T-helper 1 cell treated with Interleukin-12 subunit alpha and Interleukin-12 subunit beta and Interleukin-4 antibody, amounts not matched to agents 30 μg/mL and 1 μg/mL, for 36 hours (primary cell): ENCODE measurements around the gene LDHD.

Experiments used
- H3K27ac Mint-ChIP-seq: one replicate; pipeline ENCODE4 v1.8.0; 2021; ENCODE audit warnings: mild to moderate bottlenecking, mixed read lengths
- H3K27me3 Mint-ChIP-seq: one replicate; pipeline ENCODE4 v1.8.0; 2021; ENCODE audit warnings: low read depth, mixed read lengths
- H3K36me3 Mint-ChIP-seq: one replicate; pipeline ENCODE4 v1.8.0; 2021; ENCODE audit warnings: low read depth, mixed read lengths
- H3K4me1 Mint-ChIP-seq: one replicate; pipeline ENCODE4 v1.8.0; 2021; ENCODE audit warnings: low read depth, mixed read lengths
- H3K4me3 Mint-ChIP-seq: one replicate; pipeline ENCODE4 v1.8.0; 2021; ENCODE audit warnings: mild to moderate bottlenecking, moderate library complexity, mixed read lengths
- H3K9me3 Mint-ChIP-seq: one replicate; pipeline ENCODE4 v1.8.0; 2021; ENCODE audit warnings: mixed read lengths

The LDHD gene

GRCh38 chr16:75127713-75128415, 11.3 kb upstream of the LDHD start:
- H3K9me3 Mint-ChIP-seq, result peaks cover 9% of the 10 kb centered on the region
- H3K4me1 Mint-ChIP-seq, result peaks cover 6% of the 10 kb centered on the region

DNA sequence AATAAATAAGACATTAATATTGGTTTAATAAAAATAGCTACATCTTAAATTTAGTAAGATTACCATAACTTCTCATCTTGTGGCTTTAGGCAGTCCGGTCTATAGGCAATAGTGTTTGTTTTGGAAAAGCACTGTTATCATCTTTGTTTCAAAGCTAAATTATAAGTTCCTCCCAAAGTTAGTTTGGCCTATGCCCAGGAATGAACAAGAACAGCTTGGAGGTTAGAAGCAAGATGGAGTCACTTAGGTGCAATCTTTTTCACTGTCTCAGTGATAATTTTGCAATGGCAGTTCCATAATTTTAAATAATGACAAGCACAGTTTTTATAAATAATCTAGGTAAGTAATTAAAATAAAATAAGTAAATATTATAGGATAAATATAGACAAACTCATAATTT, 6.0 kb upstream of the LDHD start:
- H3K4me3 Mint-ChIP-seq, result no peak overlapping the region
- H3K4me1 Mint-ChIP-seq, result no peaks in the 10 kb centered on the region

More at GRCh38 chr16:75127713-75128415, 11.3 kb upstream of the LDHD start:
- H3K4me3 Mint-ChIP-seq, result no peak overlapping the region
- peaks cover 2% of the 10 kb centered on the region for H3K36me3 Mint-ChIP-seq
- H3K27ac Mint-ChIP-seq, result no peak overlapping the region
- H3K27me3 Mint-ChIP-seq, result no peaks in the 10 kb centered on the region

DNA sequence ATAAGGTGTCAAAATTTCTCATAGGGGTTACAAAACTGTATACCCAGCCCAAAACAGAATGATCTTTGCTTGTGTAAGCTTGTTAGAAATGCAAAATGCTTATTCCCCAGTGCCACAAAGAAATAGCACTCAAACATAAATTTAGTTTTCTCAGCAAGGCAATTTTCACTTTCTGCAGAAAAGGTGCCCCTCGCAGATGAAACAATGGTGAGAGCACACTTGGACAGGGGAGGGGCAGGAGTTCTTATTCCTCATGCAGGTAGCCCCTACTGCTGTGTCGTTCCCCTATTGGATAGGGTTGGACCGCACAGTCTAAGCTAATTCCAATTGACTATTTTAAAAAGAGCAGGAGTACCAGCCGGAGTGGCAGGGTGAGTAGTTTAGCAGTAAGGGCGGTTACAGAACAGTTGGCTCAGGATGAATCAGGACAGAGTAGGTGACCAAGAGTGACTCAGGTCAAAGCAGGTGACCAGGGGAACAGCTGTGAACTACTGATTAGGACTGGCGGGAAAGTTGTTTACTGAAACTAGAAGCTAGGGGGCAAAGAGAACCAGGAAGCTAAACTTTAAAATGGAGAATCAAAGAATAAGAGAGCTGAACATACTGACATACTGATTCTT, 5.5 kb upstream of the LDHD start:
- H3K27me3 Mint-ChIP-seq, result no peaks in the 10 kb centered on the region
- H3K4me1 Mint-ChIP-seq, result no peaks in the 10 kb centered on the region
- H3K4me3 Mint-ChIP-seq, result no peak overlapping the region
- H3K9me3 Mint-ChIP-seq, result peaks cover 21% of the 10 kb centered on the region
- peaks cover 5% of the 10 kb centered on the region for H3K36me3 Mint-ChIP-seq
- H3K27ac Mint-ChIP-seq, result no peak overlapping the region

More for the DNA sequence above, 6.0 kb upstream of the LDHD start:
- no peak overlapping the region for H3K27ac Mint-ChIP-seq
- no peaks in the 10 kb centered on the region for H3K27me3 Mint-ChIP-seq
- peaks cover 26% of the 10 kb centered on the region for H3K9me3 Mint-ChIP-seq
- peaks cover 5% of the 10 kb centered on the region for H3K36me3 Mint-ChIP-seq

- Mint-ChIP-seq H3K4me3 (no peak overlapping the region), H3K9me3 (peaks cover 19% of the 10 kb centered on the region), H3K27me3 (no peaks in the 10 kb centered on the region), H3K4me1 (no peaks in the 10 kb centered on the region), H3K36me3 (peaks cover 5% of the 10 kb centered on the region), H3K27ac (no peak overlapping the region)
These were observed 3.7 kb upstream of the LDHD start for GRCh38 chr16:75120253-75120652.

- Mint-ChIP-seq H3K27me3 (no peaks in the 10 kb centered on the region), H3K9me3 (peaks cover 19% of the 10 kb centered on the region), H3K27ac (no peak overlapping the region), H3K4me3 (no peak overlapping the region), H3K36me3 (peaks cover 5% of the 10 kb centered on the region), H3K4me1 (no peaks in the 10 kb centered on the region)
These were observed 2.5 kb upstream of the LDHD start for GRCh38 chr16:75118943-75119539.

DNA sequence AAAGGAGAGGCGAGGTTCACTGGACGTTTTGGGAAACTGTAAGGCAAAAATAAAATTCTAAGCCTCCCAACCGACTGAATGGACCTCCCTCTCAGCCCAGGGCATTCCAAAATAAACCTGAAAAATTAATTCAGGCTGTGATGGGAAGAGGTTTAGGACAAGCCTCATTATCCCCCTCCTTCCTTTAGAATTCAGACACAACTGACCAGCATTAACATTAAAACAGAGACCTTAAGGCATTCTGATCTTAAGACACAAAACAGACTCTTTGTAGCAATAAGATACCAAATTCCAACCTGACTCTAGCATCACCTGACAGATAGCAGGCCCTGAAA, 298 bp upstream of the LDHD start:
- Mint-ChIP-seq H3K4me3 (no peak overlapping the region), H3K9me3 (peaks cover 10% of the 10 kb centered on the region), H3K27ac (no peak overlapping the region)

GRCh38 chr16:75114946-75115825, 1.4 kb downstream of the LDHD start:
- Mint-ChIP-seq H3K4me3 (no peak overlapping the region), H3K27ac (no peak overlapping the region), H3K4me1 (peaks cover 27% of the 10 kb centered on the region), H3K27me3 (no peaks in the 10 kb centered on the region), H3K36me3 (no peaks in the 10 kb centered on the region), H3K9me3 (peaks cover 3% of the 10 kb centered on the region)

More for the DNA sequence above, 298 bp upstream of the LDHD start:
- Mint-ChIP-seq H3K27me3 (no peaks in the 10 kb centered on the region), H3K4me1 (peaks cover 11% of the 10 kb centered on the region), H3K36me3 (peaks cover under 1% of the 10 kb centered on the region)

DNA sequence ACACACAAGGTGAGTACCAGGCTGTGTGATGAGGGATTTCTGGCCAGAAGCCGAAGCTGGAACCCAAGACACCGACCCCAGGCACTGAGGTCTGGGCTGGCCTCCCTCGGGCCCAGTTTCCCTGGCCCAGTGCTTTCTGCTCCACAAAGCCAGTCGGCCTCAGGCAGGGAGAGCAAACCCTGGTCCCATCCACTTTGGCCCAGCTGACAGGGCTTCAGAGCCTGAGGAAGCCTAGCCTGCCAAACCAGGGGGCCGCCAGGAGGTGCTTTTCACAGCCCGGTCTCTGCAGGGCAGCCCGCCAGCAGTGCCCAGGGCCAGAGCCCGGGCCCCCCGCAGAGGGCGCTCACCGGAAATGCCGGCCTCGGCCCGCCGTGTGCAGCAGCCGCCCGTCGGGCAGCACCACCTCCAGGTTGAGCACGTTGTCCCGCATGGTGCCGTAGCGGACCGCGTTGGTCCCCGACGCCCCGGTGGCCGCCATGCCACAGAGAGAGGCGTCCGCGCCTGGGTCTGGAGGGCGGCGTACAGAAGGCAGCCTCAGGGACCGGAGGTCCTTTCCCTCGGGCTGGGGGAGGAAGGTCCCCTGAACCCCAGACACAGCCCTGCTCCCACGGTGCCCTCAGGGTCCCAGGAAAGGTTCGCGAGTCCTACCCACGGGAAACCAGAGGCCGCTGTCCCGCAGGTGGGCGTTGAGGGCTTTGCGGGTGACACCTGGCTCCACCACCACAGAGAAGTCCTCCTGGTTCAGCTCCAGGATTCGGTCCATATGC, 2.2 kb downstream of the LDHD start:
- Mint-ChIP-seq H3K4me3 (no peak overlapping the region), H3K27ac (no peak overlapping the region), H3K9me3 (no peaks in the 10 kb centered on the region), H3K27me3 (no peaks in the 10 kb centered on the region), H3K4me1 (peaks cover 35% of the 10 kb centered on the region), H3K36me3 (no peaks in the 10 kb centered on the region)

DNA sequence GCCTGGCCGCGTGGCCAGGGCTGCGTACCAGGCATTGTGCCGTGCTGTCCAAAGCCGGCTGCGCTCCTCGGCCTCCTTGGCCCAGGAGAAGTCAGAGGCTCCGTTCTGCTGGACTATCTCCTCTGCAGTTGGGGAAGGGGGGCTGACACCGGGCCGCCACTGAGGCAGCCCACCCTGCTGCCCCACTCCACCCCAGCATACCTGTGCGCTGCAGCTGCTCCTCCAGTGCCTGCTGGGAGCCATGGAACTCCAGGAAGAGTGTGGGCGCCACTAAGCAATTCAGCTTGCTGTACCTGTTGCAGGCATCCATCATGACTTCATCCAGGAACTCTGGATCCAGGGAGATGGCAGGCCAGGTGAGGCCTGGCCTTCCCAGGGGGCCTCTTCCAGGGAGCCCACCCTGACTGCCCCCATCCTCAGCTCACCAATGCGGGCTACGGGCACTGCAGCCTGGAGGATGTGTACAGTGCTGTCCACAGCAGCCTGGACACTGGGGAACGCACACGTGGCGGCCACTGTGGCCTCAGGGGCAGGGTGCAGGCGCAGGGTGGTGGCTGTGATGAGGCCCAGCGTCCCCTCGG, 2.9 kb downstream of the LDHD start:
- Mint-ChIP-seq H3K4me1 (peaks cover 42% of the 10 kb centered on the region), H3K27ac (no peak overlapping the region), H3K27me3 (no peaks in the 10 kb centered on the region), H3K36me3 (no peaks in the 10 kb centered on the region), H3K9me3 (no peaks in the 10 kb centered on the region), H3K4me3 (no peak overlapping the region)

GRCh38 chr16:75112734-75113491, 3.7 kb downstream of the LDHD start:
- Mint-ChIP-seq H3K36me3 (peaks cover 4% of the 10 kb centered on the region), H3K4me3 (no peak overlapping the region), H3K4me1 (peaks cover 47% of the 10 kb centered on the region), H3K27ac (peak overlapping the region; percentile 59), H3K27me3 (no peaks in the 10 kb centered on the region), H3K9me3 (no peaks in the 10 kb centered on the region)

- no peak overlapping the region for H3K4me3 Mint-ChIP-seq
- no peaks in the 10 kb centered on the region for H3K9me3 Mint-ChIP-seq
- no peaks in the 10 kb centered on the region for H3K27me3 Mint-ChIP-seq
- H3K4me1 Mint-ChIP-seq, result peaks cover 51% of the 10 kb centered on the region
- peak overlapping the region; percentile 97 for H3K27ac Mint-ChIP-seq
- H3K36me3 Mint-ChIP-seq, result peaks cover 4% of the 10 kb centered on the region
These were observed 4.4 kb downstream of the LDHD start for GRCh38 chr16:75111961-75112733.

- Mint-ChIP-seq H3K36me3 (peaks cover 5% of the 10 kb centered on the region), H3K27me3 (no peaks in the 10 kb centered on the region), H3K4me3 (no peak overlapping the region), H3K4me1 (peaks cover 56% of the 10 kb centered on the region), H3K9me3 (no peaks in the 10 kb centered on the region), H3K27ac (peak overlapping the region; percentile 97)
These were observed 5.1 kb downstream of the LDHD start for GRCh38 chr16:75111514-75111940.
